Measurements from ENCODE around the gene PTPN3.

Gene PTPN3

GRCh38 chr9:109453210-109453842, 44.8 kb downstream of the PTPN3 start:
- no peak for TF ChIP-seq CTCF (IDR thresholded peaks at IDR 0.05; ENCODE audit: low read depth, low read length, missing control alignments)
- no peak for DNase-seq (ENCODE audit: low read depth)

GRCh38 chr9:109452761-109453160, 45.3 kb downstream of the PTPN3 start:
- no peak for DNase-seq (ENCODE audit: low read depth)
- no peak for TF ChIP-seq CTCF (IDR thresholded peaks at IDR 0.05; ENCODE audit: low read depth, low read length, missing control alignments)
- no peak overlapping the region for H3K4me3 ChIP-seq (ENCODE audit: low read depth, low read length)

More at GRCh38 chr9:109453210-109453842, 44.8 kb downstream of the PTPN3 start:
- no peak overlapping the region for H3K4me3 ChIP-seq (ENCODE audit: low read depth, low read length)

- TF ChIP-seq CTCF (IDR thresholded peaks at IDR 0.05; ENCODE audit: low read depth, low read length, missing control alignments), result peak; percentile 18
- no peak overlapping the region for H3K4me3 ChIP-seq (ENCODE audit: low read depth, low read length)
- no peak for DNase-seq (ENCODE audit: low read depth)
Measured at GRCh38 chr9:109451311-109452025, 46.6 kb downstream of the PTPN3 start.

- no peak for DNase-seq (ENCODE audit: low read depth)
- TF ChIP-seq CTCF (IDR thresholded peaks at IDR 0.05; ENCODE audit: low read depth, low read length, missing control alignments), result no peak
Measured at GRCh38 chr9:109450346-109450745, 47.8 kb downstream of the PTPN3 start.

GRCh38 chr9:109449036-109449798, 48.9 kb downstream of the PTPN3 start:
- no peak for TF ChIP-seq CTCF (IDR thresholded peaks at IDR 0.05; ENCODE audit: low read depth, low read length, missing control alignments)
- DNase-seq (ENCODE audit: low read depth), result no peak
- H3K4me3 ChIP-seq (ENCODE audit: low read depth, low read length), result no peak overlapping the region

More at GRCh38 chr9:109450346-109450745, 47.8 kb downstream of the PTPN3 start:
- H3K4me3 ChIP-seq (ENCODE audit: low read depth, low read length), result no peak overlapping the region

- no peak for TF ChIP-seq CTCF (IDR thresholded peaks at IDR 0.05; ENCODE audit: low read depth, low read length, missing control alignments)
- no peak overlapping the region for H3K4me3 ChIP-seq (ENCODE audit: low read depth, low read length)
- no peak for DNase-seq (ENCODE audit: low read depth)
Measured at GRCh38 chr9:109448223-109448622, 49.9 kb downstream of the PTPN3 start.

Data from GM12864 (cell line).